ENCODE data around the gene FYB1.

The FYB1 gene

GRCh38 chr5:39146831-39147540, 72.4 kb downstream of the FYB1 start:
- no peak for TF ChIP-seq CTCF (conservative IDR thresholded peaks at IDR 0.05)
- H3K27ac ChIP-seq, result no peak overlapping the region

GRCh38 chr5:39143151-39143860, 76.1 kb downstream of the FYB1 start:
- no peak for TF ChIP-seq CTCF (conservative IDR thresholded peaks at IDR 0.05)
- no peak overlapping the region for H3K27ac ChIP-seq

GRCh38 chr5:39140558-39141168, 78.7 kb downstream of the FYB1 start:
- H3K27ac ChIP-seq, result no peak overlapping the region
- TF ChIP-seq CTCF (conservative IDR thresholded peaks at IDR 0.05), result no peak

- H3K27ac ChIP-seq, result no peak overlapping the region
- TF ChIP-seq CTCF (conservative IDR thresholded peaks at IDR 0.05), result no peak
Observed at GRCh38 chr5:39138892-39139291, 80.5 kb downstream of the FYB1 start.

- no peak; the same call in 1 of the 2 replicates for TF ChIP-seq CTCF (conservative IDR thresholded peaks at IDR 0.05)
- no peak overlapping the region for H3K27ac ChIP-seq
Observed at GRCh38 chr5:39137819-39138451, 81.4 kb downstream of the FYB1 start.

GRCh38 chr5:39137391-39137790, 82.0 kb downstream of the FYB1 start:
- TF ChIP-seq CTCF (conservative IDR thresholded peaks at IDR 0.05), result no peak
- H3K27ac ChIP-seq, result no peak overlapping the region

GRCh38 chr5:39132792-39133191, 86.6 kb downstream of the FYB1 start:
- H3K27ac ChIP-seq, result no peak overlapping the region
- no peak for TF ChIP-seq CTCF (conservative IDR thresholded peaks at IDR 0.05)
